ENCODE results near the gene HEPHL1.
"Not testable (repeated sequence)": the region's sequence is repeated elsewhere in the genome, so short reads cannot be mapped to it uniquely, and the experiment has no call there.

The HEPHL1 gene

GRCh38 chr11:94145916-94146315 is 124.8 kb downstream of the HEPHL1 start:
- FAIRE-seq = no peak
- DNase-seq (ENCODE audit: insufficient read length, low spot score) = no peak

- no peak for FAIRE-seq
- no peak for DNase-seq (ENCODE audit: insufficient read length, low spot score)
Observed at GRCh38 chr11:94147433-94147845, 126.3 kb downstream of the HEPHL1 start.

- DNase-seq (ENCODE audit: insufficient read length, low spot score) (no peak), FAIRE-seq (no peak)
Observed at GRCh38 chr11:94148189-94148588, 127.0 kb downstream of the HEPHL1 start.

GRCh38 chr11:94149431-94150017 is 128.4 kb downstream of the HEPHL1 start:
- no peak for FAIRE-seq

GRCh38 chr11:94150056-94150455 is 128.9 kb downstream of the HEPHL1 start:
- FAIRE-seq (no peak), DNase-seq (ENCODE audit: insufficient read length, low spot score) (no peak)

More at GRCh38 chr11:94149431-94150017, 128.4 kb downstream of the HEPHL1 start:
- DNase-seq (ENCODE audit: insufficient read length, low spot score) = no peak

GRCh38 chr11:94150704-94151685 is 129.8 kb downstream of the HEPHL1 start:
- FAIRE-seq = no peak
- no peak for DNase-seq (ENCODE audit: insufficient read length, low spot score)

GRCh38 chr11:94151903-94152677 is 130.9 kb downstream of the HEPHL1 start:
- DNase-seq (ENCODE audit: insufficient read length, low spot score) (peak; percentile 87), FAIRE-seq (peak; percentile 59)

- no peak for FAIRE-seq
- no peak for DNase-seq (ENCODE audit: insufficient read length, low spot score)
Observed at GRCh38 chr11:94152678-94153065, 131.5 kb downstream of the HEPHL1 start.

- FAIRE-seq (no peak), DNase-seq (ENCODE audit: insufficient read length, low spot score) (no peak)
Observed at GRCh38 chr11:94153320-94153719, 132.2 kb downstream of the HEPHL1 start.

GRCh38 chr11:94154095-94154856 is 133.1 kb downstream of the HEPHL1 start:
- DNase-seq (ENCODE audit: insufficient read length, low spot score) (no peak), FAIRE-seq (no peak)

GRCh38 chr11:94157339-94157738 is 136.2 kb downstream of the HEPHL1 start:
- DNase-seq (ENCODE audit: insufficient read length, low spot score); FAIRE-seq: not testable (repeated sequence)
